Measurements from ENCODE around the gene MEF2C. TPM values are rescaled to one million over a fixed set of nuclear protein-coding genes. Genes with fewer than 3 reads are reported as not detected.

The MEF2C gene
- total RNA-seq, 2 experiments from 2014 or later, result 0.06 to 0.19 TPM

- Mint-ChIP-seq H3K27ac (no peak overlapping the region), H3K4me1 (no peaks in the 10 kb centered on the region), H3K27me3 (peaks cover 35% of the 10 kb centered on the region), H3K9me3 (ENCODE audit: low read depth) (no peaks in the 10 kb centered on the region), H3K4me3 (no peak overlapping the region), H3K36me3 (no peaks in the 10 kb centered on the region)
- CTCF ChIA-PET, result interaction anchor here (0.7 kb wide), 1 partner anchor 11 kb away, joined by 3 read pairs; no protein-coding TSS in a partner anchor
- ATAC-seq (no peak), DNase-seq (no peak)
Observed at GRCh38 chr5:88702332-88702731, 180.7 kb downstream of the MEF2C start.

GRCh38 chr5:88700121-88700520 lies 182.9 kb downstream of the MEF2C start:
- CTCF ChIA-PET, result no interaction called here
- Mint-ChIP-seq H3K4me1 (no peaks in the 10 kb centered on the region), H3K27me3 (peaks cover 53% of the 10 kb centered on the region), H3K9me3 (ENCODE audit: low read depth) (no peaks in the 10 kb centered on the region), H3K4me3 (no peak overlapping the region), H3K36me3 (peaks cover 1% of the 10 kb centered on the region), H3K27ac (no peak overlapping the region)
- ATAC-seq (no peak), DNase-seq (no peak)

GRCh38 chr5:88698290-88698689 lies 184.7 kb downstream of the MEF2C start:
- H3K4me3 Mint-ChIP-seq, result no peak overlapping the region
- H3K27me3 Mint-ChIP-seq, result peaks cover 70% of the 10 kb centered on the region
- CTCF ChIA-PET, result interaction anchor here (1.6 kb wide), 1 partner anchor 28 kb away, joined by 4 read pairs; no protein-coding TSS in a partner anchor
- H3K9me3 Mint-ChIP-seq (ENCODE audit: low read depth), result no peaks in the 10 kb centered on the region
- no peaks in the 10 kb centered on the region for H3K4me1 Mint-ChIP-seq
- H3K27ac Mint-ChIP-seq, result no peak overlapping the region
- peaks cover 4% of the 10 kb centered on the region for H3K36me3 Mint-ChIP-seq
- DNase-seq (no peak), ATAC-seq (no peak)

- no peaks in the 10 kb centered on the region for H3K9me3 Mint-ChIP-seq (ENCODE audit: low read depth)
- no peaks in the 10 kb centered on the region for H3K4me1 Mint-ChIP-seq
- DNase-seq (no peak), ATAC-seq (no peak)
- CTCF ChIA-PET, result interaction anchor here (1.7 kb wide), 1 partner anchor 915 kb away, joined by 6 read pairs; no protein-coding TSS in a partner anchor
- peaks cover 82% of the 10 kb centered on the region for H3K27me3 Mint-ChIP-seq
- H3K4me3 Mint-ChIP-seq, result no peak overlapping the region
- no peak overlapping the region for H3K27ac Mint-ChIP-seq
- peaks cover 4% of the 10 kb centered on the region for H3K36me3 Mint-ChIP-seq
Observed at GRCh38 chr5:88696466-88696865, 186.5 kb downstream of the MEF2C start.

GRCh38 chr5:88695931-88696330 lies 187.1 kb downstream of the MEF2C start:
- H3K4me1 Mint-ChIP-seq, result peaks cover 3% of the 10 kb centered on the region
- H3K36me3 Mint-ChIP-seq, result peaks cover 4% of the 10 kb centered on the region
- ATAC-seq (no peak), DNase-seq (no peak)
- no peak overlapping the region for H3K27ac Mint-ChIP-seq
- CTCF ChIA-PET, result interaction anchor here (0.7 to 1.7 kb wide), 2 partner anchors 15 to 914 kb away, joined by 3 to 6 read pairs; no protein-coding TSS in a partner anchor
- H3K9me3 Mint-ChIP-seq (ENCODE audit: low read depth), result no peaks in the 10 kb centered on the region
- H3K27me3 Mint-ChIP-seq, result peaks cover 86% of the 10 kb centered on the region
- H3K4me3 Mint-ChIP-seq, result no peak overlapping the region

DNA sequence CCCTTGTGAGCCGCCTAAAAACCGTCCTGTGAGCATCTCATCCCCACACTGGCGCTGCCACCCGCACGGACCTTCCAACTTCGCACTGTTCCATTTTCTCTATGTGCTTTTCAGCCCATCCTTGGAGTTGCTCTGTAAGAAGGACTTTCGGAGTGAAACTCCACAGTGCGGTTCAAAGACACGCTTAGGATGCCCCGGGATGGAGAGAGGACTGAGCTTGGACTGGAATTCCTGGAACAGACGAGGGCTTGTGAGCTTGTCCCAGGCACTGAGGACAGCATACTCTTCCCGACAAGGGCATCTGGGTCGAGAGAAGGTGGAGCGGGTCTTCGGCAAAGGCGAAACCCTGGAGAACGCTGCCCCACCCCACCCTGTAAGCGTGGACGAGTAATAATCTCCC lies 187.8 kb downstream of the MEF2C start:
- no peak for ATAC-seq
- peaks cover 7% of the 10 kb centered on the region for H3K4me1 Mint-ChIP-seq
- H3K27me3 Mint-ChIP-seq, result peaks cover 90% of the 10 kb centered on the region
- CTCF ChIA-PET, result interaction anchor here (0.7 to 7.0 kb wide), 3 partner anchors 15 to 915 kb away, joined by 3 to 78 read pairs (median 6); no protein-coding TSS in a partner anchor
- H3K27ac Mint-ChIP-seq, result no peak overlapping the region
- no peak overlapping the region for H3K4me3 Mint-ChIP-seq
- peaks cover 4% of the 10 kb centered on the region for H3K36me3 Mint-ChIP-seq
- no peaks in the 10 kb centered on the region for H3K9me3 Mint-ChIP-seq (ENCODE audit: low read depth)
- DNase-seq, result no peak

GRCh38 chr5:88694023-88694679 lies 188.8 kb downstream of the MEF2C start:
- no peak overlapping the region for H3K4me3 Mint-ChIP-seq
- peaks cover 90% of the 10 kb centered on the region for H3K27me3 Mint-ChIP-seq
- CTCF ChIA-PET, result interaction anchor here (7.0 kb wide), 1 partner anchor 914 kb away, joined by 78 read pairs; no protein-coding TSS in a partner anchor
- no peaks in the 10 kb centered on the region for H3K9me3 Mint-ChIP-seq (ENCODE audit: low read depth)
- H3K36me3 Mint-ChIP-seq, result peaks cover 4% of the 10 kb centered on the region
- ATAC-seq (no peak), DNase-seq (no peak)
- peaks cover 7% of the 10 kb centered on the region for H3K4me1 Mint-ChIP-seq
- H3K27ac Mint-ChIP-seq, result no peak overlapping the region

DNA sequence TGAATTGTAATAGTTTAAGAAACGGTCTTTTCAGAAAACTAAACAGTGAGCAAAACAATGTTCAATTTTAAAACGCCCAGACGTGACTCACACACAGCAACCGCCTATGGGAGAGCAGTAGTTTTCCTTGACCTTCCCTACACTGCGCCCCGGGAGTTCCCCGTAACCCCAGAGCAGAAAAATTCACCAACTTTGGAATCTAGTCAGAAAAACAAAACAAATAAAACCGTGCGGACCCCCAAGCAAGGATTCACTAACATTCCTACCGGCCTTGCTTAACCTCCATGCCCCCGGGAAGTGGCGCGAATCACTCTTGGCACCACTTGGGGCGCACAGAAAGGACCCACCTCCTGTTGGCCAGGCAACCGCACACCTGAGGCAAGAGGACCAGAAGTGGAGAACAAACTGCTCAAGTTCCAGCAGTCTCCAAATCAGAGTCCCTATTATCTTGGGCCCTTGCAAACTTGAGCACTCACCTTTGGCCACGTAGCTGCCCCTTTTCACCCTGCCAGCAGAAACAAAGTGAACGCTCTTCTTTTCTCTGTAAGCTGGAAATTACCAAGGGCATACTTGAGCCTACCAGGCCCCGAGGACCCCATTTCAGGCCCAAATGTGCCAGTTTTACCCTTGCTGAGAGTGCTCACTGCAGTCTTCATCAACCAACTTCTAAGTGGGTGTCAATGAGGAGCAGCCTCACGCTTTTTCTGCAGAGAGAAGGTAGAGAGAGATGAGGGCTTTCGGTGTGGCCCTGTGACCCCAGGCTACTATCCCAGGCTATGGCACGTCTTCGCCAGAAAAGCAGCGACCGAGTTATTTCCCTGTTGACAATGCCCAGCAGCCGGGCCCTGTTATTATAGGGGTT lies 189.7 kb downstream of the MEF2C start:
- H3K27me3 Mint-ChIP-seq, result peaks cover 93% of the 10 kb centered on the region
- H3K4me1 Mint-ChIP-seq, result peaks cover 7% of the 10 kb centered on the region
- H3K4me3 Mint-ChIP-seq, result no peak overlapping the region
- DNase-seq (no peak), ATAC-seq (no peak)
- peaks cover 4% of the 10 kb centered on the region for H3K36me3 Mint-ChIP-seq
- no peaks in the 10 kb centered on the region for H3K9me3 Mint-ChIP-seq (ENCODE audit: low read depth)
- H3K27ac Mint-ChIP-seq, result no peak overlapping the region
- CTCF ChIA-PET, result interaction anchor here (1.0 to 7.0 kb wide), 4 partner anchors 11 to 913 kb away, joined by 3 to 78 read pairs (median 14); no protein-coding TSS in a partner anchor

DNA sequence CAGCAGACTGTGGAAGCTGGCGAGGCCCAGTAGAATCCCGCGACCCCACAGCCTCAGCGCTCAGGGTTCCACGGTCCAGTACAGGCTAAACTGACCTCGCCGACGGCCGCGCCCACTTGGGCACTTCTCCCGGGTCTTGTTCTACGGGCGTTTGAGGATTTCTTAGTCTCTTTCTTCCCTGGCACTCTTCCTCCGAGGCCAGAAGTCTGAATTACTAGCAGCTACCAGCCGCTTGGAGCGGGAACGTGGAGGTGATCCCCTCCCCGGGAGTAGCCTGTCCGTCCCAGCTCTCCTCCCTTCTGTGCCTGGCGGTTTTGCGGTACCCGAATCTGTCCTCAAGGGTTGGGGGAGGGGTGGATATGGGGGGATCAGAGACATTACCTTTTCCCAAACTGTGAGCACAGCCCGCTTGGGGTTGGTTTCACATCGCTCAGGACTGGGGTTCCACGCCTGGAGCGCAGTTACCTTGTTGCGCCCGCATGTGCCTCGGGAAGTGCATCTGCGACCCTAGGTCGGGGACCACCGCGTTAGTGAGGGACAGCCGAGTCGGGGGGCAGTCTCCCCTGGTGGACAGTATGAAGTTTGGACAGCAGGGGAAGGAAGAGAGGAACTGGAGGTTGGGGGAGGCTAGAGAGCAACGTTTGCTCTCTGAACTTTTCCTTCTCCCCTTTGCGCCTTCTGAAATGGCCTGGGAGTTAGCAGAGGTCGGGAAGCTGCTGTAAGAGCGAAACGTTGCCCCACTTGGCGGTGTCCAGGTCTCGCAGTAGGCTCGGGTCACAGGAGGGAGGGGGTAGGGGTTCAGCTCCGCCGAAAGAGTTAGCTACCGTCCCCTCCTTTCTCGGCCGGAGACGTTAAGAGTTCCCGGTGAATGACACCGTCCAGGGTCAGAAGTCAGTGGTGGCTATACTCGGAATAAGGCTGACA lies 190.8 kb downstream of the MEF2C start:
- peaks cover 4% of the 10 kb centered on the region for H3K36me3 Mint-ChIP-seq
- H3K4me3 Mint-ChIP-seq, result no peak overlapping the region
- no peak for DNase-seq
- peaks cover 96% of the 10 kb centered on the region for H3K27me3 Mint-ChIP-seq
- no peak for ATAC-seq
- peak overlapping the region; percentile 4 for H3K27ac Mint-ChIP-seq
- CTCF ChIA-PET, result interaction anchor here (1.0 to 7.0 kb wide), 12 partner anchors 10 to 912 kb away, joined by 3 to 78 read pairs (median 8); no protein-coding TSS in a partner anchor
- peaks cover 7% of the 10 kb centered on the region for H3K4me1 Mint-ChIP-seq
- H3K9me3 Mint-ChIP-seq (ENCODE audit: low read depth), result no peaks in the 10 kb centered on the region

DNA sequence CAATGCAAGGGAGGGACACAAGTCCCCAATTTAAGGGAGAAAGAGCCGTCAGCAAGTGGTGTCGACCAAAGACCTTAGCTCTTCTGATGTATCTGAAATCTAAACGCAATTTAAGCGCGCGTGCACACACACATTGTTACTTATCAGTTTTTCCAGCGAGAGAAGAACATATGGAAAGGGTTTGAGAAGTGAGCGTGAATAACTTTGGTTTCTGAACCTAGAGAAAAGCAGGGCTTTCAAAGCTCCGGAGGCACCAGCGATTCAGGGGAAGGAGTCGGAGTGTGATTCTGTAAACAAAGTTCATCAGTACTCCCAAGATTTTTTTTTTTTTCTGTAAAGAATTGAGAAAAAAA lies 191.8 kb downstream of the MEF2C start:
- peak overlapping the region; percentile 40 for H3K4me3 Mint-ChIP-seq

GRCh38 chr5:88690409-88691229 lies 192.4 kb downstream of the MEF2C start:
- Mint-ChIP-seq H3K36me3 (peaks cover 5% of the 10 kb centered on the region), H3K9me3 (ENCODE audit: low read depth) (no peaks in the 10 kb centered on the region), H3K4me1 (peaks cover 7% of the 10 kb centered on the region), H3K27ac (peak overlapping the region; percentile 84), H3K4me3 (peak overlapping the region; percentile 40), H3K27me3 (peaks cover 97% of the 10 kb centered on the region)
- CTCF ChIA-PET, result interaction anchor here (0.7 to 7.0 kb wide), 19 partner anchors 8 to 1464 kb away, joined by 3 to 78 read pairs (median 6); no protein-coding TSS in a partner anchor
- DNase-seq, result peak; percentile 76
- ATAC-seq, result peak; percentile 67

More for the DNA sequence above, 191.8 kb downstream of the MEF2C start:
- DNase-seq (no peak), ATAC-seq (no peak)
- H3K27me3 Mint-ChIP-seq, result peaks cover 97% of the 10 kb centered on the region
- CTCF ChIA-PET, result interaction anchor here (0.7 to 7.0 kb wide), 18 partner anchors 9 to 911 kb away, joined by 3 to 78 read pairs (median 6); no protein-coding TSS in a partner anchor
- no peaks in the 10 kb centered on the region for H3K9me3 Mint-ChIP-seq (ENCODE audit: low read depth)
- peaks cover 7% of the 10 kb centered on the region for H3K4me1 Mint-ChIP-seq
- peaks cover 4% of the 10 kb centered on the region for H3K36me3 Mint-ChIP-seq
- peak overlapping the region; percentile 84 for H3K27ac Mint-ChIP-seq
